ENCODE data around the gene CFL1. TPM values are rescaled to one million over a fixed set of nuclear protein-coding genes. Genes with fewer than 3 reads are reported as not detected.
A peak's percentile ranks its signal among the peaks of the same experiment; 100 is the strongest.

Gene CFL1
- total and polyA plus RNA-seq, 12 donors, result 159 to 962 (median 320) TPM

- Histone ChIP-seq H3K36me3 (peaks cover 0 to 7% (median 0%) of the 10 kb centered on the region in 9 donors), H3K27ac (peak overlapping the region in 8 of 10 donors; percentile 36 to 84 (median 62)), H3K9me3 (no peaks in the 10 kb centered on the region), H3K27me3 (no peaks in the 10 kb centered on the region), H3K4me1 (peaks cover 0 to 26% (median 9%) of the 10 kb centered on the region in 9 donors), H3K4me3 (peak overlapping the region; percentile 23 to 75 (median 62))
- ATAC-seq, result no peak
- no peak for DNase-seq
- intact Hi-C loops (cut with DNase I), result loop anchor here in 9 of 10 donors (2.0 to 10.0 kb wide), 9 partner anchors 35 to 193 kb away; partner anchors contain the start of genes AP5B1 (in 5 of the 9) and KAT5 (in 1 of the 9)
- TF ChIP-seq CTCF (IDR thresholded peaks at IDR 0.05), result no peak
- 69 to 81% methylated on average over 5 of the region's 5 CpGs for WGBS, 2 donors
Measured at GRCh38 chr11:65817312-65817834, 40.6 kb downstream of the CFL1 start.

- TF ChIP-seq CTCF (IDR thresholded peaks at IDR 0.05), result no peak
- intact Hi-C loops (cut with DNase I), result loop anchor here in 9 of 10 donors (2.0 to 10.0 kb wide), 9 partner anchors 34 to 192 kb away; partner anchors contain the start of genes AP5B1 (in 5 of the 9) and KAT5 (in 1 of the 9)
- DNase-seq (no peak), ATAC-seq (no peak)
- Histone ChIP-seq H3K4me3 (peak overlapping the region in 2 of 10 donors; percentile 64 to 75), H3K27me3 (no peaks in the 10 kb centered on the region), H3K4me1 (peaks cover 2 to 33% (median 11%) of the 10 kb centered on the region in 9 donors), H3K9me3 (no peaks in the 10 kb centered on the region), H3K36me3 (peaks cover 0 to 7% (median 0%) of the 10 kb centered on the region in 9 donors), H3K27ac (no peak overlapping the region)
- 97 to 98% methylated on average over 3 of the region's 3 CpGs for WGBS, 2 donors
Measured at GRCh38 chr11:65816696-65817095, 41.3 kb downstream of the CFL1 start.

GRCh38 chr11:65814986-65815565, 42.9 kb downstream of the CFL1 start:
- no peak for DNase-seq
- Histone ChIP-seq H3K4me3 (no peak overlapping the region), H3K27ac (no peak overlapping the region), H3K27me3 (peaks cover 0 to 7% (median 0%) of the 10 kb centered on the region in 7 donors), H3K4me1 (peaks cover 2 to 33% (median 11%) of the 10 kb centered on the region in 9 donors), H3K36me3 (peaks cover 0 to 7% (median 0%) of the 10 kb centered on the region in 9 donors), H3K9me3 (no peaks in the 10 kb centered on the region)
- 89 to 91% methylated on average over 16 of the region's 16 CpGs for WGBS, 2 donors
- no peak for TF ChIP-seq CTCF (IDR thresholded peaks at IDR 0.05)
- intact Hi-C loops (cut with DNase I), result loop anchor here in 9 of 10 donors (5.0 to 10.0 kb wide), 7 partner anchors 33 to 190 kb away; partner anchors contain the start of genes AP5B1 (in 4 of the 9) and KAT5 (in 1 of the 9)
- ATAC-seq, result no peak

GRCh38 chr11:65814131-65814985, 43.6 kb downstream of the CFL1 start:
- peaks cover 0 to 7% (median 0%) of the 10 kb centered on the region in 9 donors for H3K36me3 ChIP-seq
- ATAC-seq (peak in 4 of 8 donors; percentile 25 to 56 (median 48)), DNase-seq (no peak)
- no peaks in the 10 kb centered on the region for H3K9me3 ChIP-seq
- peaks cover 0 to 8% (median 0%) of the 10 kb centered on the region in 7 donors for H3K27me3 ChIP-seq
- TF ChIP-seq CTCF (IDR thresholded peaks at IDR 0.05), result no peak
- H3K4me3 ChIP-seq, result no peak overlapping the region
- peaks cover 2 to 33% (median 11%) of the 10 kb centered on the region in 9 donors for H3K4me1 ChIP-seq
- 61 to 62% methylated on average over 18 of the region's 18 CpGs for WGBS, 2 donors
- H3K27ac ChIP-seq, result peak overlapping the region in 1 of 10 donors; percentile 33
- intact Hi-C loops (cut with DNase I), result loop anchor here in 5 of 10 donors (5.0 to 10.0 kb wide), 4 partner anchors 50 to 190 kb away; no protein-coding TSS in a partner anchor
